Activated CD8-positive, alpha-beta memory T cell treated with anti-CD3 and anti-CD28 coated beads, Interleukin-2, amount 50 U/mL, for 1 hour (primary cell): ENCODE results near the gene C3orf20.
"Not testable (repeated sequence)": the region's sequence is repeated elsewhere in the genome, so short reads cannot be mapped to it uniquely, and the experiment has no call there.

Experiments used
- DNase-seq: peaks from one replicate; pipeline ENCODE4 v3.0.0-alpha.2; 2020; ENCODE audit errors: extremely low read depth

Gene C3orf20

GRCh38 chr3:14700891-14701290 lies 25.9 kb downstream of the C3orf20 start:
- no peak for DNase-seq

DNA sequence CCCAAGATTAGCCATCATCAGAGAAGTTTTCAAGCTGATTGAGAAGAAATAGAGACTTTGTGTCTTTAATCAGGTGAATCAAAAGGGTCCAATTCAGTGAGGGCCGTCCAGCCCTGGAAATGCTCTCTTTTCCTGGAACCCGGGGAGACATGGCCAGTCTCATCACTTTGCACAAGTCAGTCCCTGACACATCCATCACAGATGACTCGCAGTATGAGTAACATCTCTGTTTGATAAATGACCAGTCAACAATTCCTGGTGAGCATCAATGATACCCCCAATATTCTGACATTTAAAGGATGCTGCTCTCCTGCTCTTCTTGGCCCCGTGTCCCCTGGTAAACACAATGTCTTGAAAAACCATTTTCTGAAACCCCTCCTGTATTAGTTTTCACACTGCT lies 26.7 kb downstream of the C3orf20 start:
- DNase-seq, result no peak

GRCh38 chr3:14703128-14703750 lies 28.3 kb downstream of the C3orf20 start:
- DNase-seq, result no peak

DNA sequence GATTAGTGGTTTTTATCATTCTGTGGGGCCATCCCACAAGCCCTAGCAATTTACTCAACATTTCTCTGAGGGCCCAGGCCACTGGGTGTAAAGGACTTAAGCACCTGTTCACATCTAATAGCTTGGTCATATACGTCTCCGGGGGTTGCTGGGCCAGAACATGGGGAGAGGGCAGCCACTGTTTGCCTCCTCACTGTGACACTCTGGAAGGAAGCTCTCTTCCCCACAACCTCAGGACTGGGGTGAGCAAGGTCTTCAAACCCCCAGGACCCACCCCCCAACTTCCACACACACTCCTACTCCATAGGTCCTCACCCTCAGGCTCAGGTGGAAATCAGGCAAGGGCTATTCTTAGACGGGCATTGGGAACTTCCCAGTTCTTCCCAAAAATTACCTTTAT lies 28.9 kb downstream of the C3orf20 start:
- DNase-seq, result no peak

- DNase-seq, result no peak
Measured at GRCh38 chr3:14706096-14706495, 31.2 kb downstream of the C3orf20 start.

GRCh38 chr3:14716591-14716990 lies 41.6 kb downstream of the C3orf20 start:
- no peak for DNase-seq

DNA sequence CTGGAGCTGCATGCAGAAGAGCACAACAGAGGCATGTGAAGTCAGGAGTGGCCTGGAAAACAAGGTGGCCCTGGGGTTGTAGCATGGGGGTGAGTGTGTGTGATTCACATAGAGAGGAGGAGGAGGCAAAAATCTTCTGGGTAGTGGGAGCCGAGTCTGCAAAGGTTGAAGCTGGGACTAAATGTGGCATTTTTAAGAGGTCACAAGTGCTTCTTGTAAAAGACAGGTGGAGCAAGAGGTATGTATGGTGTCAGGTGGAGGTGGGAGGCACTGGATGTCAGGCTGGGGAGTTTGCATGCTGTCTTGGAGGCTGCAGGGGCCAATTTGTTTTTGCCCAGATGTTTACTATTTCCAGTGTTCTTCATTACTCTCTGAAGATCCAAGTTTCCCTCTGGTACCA lies 42.4 kb downstream of the C3orf20 start:
- DNase-seq, result no peak

DNA sequence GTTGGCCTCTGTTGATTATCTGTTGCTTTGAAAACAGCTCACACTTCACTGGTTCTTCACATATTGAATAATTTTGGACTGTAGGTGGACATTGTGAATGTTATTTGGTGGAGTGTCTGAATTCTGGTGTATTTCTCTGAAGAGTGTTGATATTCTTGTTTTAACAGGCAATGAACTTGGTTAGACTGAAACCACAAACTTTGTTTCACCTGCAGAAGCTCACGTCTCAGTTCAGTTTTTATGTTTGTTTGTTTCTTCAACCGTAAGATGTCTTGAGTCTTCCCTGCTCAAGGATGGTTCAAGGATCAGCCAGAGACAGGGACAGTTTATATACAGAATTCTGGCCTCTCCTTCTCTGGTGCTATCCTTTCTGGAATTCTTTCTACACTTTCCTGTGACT lies 43.6 kb downstream of the C3orf20 start:
- DNase-seq, result no peak

DNA sequence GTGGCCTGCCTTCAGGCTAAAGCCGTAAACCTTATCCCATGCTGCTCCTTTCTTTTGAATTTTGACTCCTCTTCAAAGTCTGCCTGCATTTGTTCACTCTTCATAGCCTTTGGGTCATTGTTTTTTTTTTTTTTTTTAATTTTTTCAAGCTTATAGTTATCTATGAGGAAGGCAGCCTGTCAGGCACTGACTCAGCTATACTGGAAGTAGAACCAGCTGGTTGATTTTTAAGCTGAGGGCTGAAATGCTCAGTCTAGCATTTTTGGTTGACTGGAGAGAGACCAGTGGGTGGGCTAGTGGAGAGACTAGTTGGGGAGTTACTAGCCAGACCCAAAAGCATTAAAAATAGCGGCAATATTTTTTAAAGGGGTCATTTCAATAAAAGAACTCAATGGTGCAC lies 44.1 kb downstream of the C3orf20 start:
- DNase-seq, result no peak

GRCh38 chr3:14721126-14721864 lies 46.4 kb downstream of the C3orf20 start:
- DNase-seq, result no peak

- no peak for DNase-seq
Measured at GRCh38 chr3:14725013-14725412, 50.1 kb downstream of the C3orf20 start.

DNA sequence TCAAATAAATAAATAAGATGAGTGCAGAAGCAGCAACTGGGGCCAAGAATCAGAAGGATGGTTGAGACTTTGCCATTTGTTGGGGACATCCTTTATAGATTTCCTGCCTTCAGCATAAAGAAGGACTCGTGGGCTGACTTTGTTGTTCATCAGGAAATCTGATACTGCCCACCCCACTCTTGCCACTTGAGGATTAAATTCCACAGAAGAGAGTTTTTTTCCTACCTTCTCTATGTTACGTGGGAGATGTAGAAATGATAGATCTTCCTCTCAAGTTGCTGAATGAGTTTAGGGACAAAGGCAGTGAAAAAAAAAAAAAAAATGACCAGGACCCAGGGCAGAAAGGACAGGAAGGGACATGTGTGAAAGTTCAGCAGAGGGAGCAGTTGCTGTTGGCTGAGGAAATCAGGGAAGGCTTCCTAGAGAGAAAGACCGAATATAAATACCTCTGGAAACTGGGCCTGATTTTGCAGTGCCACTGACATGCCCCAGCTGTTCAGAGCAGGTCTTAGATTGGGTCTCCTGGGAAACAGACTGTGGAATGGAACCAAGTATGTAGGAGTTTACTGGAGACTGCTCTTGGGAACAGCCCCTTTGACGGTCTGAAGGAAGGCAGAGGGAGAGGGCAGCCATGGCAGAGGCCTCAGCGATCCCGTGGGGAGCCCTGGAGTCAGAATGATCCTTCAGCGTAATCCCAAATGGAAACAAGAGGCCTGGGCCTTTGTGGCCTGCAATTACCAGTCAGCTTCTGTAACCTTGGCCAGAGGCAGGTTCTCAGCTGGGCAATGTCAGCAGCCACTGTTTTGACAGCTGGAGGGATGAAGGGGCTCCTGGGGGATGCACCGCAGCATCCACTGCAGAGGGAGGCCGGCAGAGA lies 50.9 kb downstream of the C3orf20 start:
- no peak for DNase-seq

DNA sequence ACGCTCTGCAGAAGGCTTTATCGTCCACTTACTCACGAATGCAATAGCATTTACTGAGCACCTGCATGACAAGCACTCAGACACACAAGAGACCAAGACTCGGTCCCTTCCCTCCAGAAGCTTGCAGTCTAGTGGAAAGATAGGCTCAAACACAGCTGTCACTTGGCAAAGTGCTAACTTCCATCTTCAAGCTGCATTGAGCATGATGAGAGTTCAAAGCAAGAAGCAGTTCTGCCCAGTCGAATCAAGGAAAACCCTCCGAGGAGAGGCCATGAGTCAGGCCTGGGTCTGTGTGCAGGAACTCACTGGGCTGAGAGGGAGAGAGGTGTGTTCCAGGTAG lies 51.5 kb downstream of the C3orf20 start:
- DNase-seq, result no peak

- DNase-seq, result no peak
Measured at GRCh38 chr3:14728113-14728512, 53.2 kb downstream of the C3orf20 start.

DNA sequence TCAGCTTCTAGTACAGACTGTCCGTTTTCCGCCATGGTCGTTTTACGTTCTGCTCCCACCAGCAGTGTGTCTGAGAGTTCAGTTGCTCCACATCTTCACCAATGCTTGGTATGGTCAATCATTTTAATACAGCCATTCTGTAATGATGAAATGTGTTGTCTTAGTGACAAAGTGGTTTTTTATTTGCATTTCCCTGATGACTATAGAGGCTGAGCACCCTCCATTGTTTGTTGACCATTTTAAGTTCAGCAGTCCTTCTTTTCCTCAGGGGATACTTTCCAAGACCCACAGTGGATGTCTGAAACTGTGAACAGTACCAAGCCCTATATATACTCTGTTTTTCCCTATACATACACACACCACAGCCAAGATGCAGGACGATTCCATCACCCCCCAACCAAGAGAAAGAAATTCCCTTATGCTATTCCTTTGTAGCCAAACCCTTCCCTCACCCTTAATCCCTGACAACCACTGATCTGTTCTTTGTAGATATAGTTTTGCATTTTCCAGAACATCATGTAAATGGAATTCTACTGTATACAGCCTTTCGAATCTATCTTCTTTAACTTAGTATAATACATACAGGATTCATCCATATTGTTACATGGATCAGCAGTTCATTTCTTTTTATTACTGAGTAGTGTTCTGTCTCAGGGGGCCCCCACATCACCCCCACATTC lies 55.9 kb downstream of the C3orf20 start:
- no peak for DNase-seq

- no peak for DNase-seq
Measured at GRCh38 chr3:14740983-14741382, 66.0 kb downstream of the C3orf20 start.

DNA sequence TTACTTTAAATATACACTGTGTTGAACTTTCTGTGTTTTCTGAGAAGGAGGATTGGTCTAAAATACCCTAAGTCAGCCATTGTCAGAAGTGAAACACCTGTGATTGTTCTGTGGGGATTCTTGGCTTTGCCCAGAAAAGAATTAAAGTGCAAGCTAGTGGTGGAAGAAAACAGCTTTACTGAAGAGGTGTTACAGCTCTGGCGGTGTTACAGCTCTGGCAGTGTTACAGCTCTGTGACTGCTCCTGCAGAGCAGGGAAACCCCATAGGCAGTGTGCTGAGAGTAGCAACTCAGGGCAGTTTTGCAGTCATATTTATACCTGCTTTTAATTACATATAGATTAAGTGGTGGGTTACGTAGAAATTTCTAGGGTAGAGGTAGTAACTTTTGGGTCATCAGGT lies 66.6 kb downstream of the C3orf20 start:
- no peak for DNase-seq

- DNase-seq, result no peak
Measured at GRCh38 chr3:14744556-14744955, 69.6 kb downstream of the C3orf20 start.

DNA sequence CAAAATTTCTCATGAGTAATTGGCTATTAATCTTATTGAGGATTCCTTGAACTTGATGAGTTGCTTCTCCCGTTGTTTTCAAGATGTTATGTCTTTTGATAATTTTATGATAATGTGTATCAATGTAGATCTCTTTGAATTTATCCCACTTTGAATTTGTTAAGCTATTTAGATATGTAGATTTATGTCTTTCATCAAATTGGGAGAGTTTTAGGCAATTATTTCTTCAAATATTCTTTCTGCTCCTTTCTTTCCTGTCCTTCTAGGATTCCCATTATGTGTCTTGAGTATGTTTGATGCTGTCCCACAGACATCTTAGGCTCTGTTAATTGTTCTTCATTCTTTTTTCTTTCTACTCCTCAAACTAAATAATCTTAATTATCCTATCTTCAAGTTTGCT lies 75.7 kb downstream of the C3orf20 start:
- DNase-seq, result no peak

GRCh38 chr3:14752979-14753378 lies 78.0 kb downstream of the C3orf20 start:
- not testable (repeated sequence) for DNase-seq

GRCh38 chr3:14757153-14757700 lies 82.3 kb downstream of the C3orf20 start:
- DNase-seq, result no peak

DNA sequence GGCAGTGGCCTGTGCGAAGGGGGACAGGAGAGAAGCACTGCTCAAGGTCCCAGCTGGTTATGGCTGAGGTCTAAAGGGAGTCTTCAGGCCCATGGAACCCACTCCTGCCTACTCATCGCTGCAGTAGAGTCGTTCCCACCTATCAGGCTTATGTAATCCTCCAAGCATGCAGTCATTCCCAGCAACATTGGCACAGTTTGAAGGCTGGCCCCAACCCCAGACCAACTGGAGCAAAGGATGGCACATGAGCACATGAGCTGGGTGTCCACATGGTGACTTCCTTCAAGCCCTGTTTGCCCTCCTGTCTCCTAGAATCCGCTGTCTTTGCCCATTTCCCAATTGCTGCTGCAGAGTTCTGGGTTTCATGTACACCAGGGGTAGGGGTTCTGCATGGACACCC lies 83.4 kb downstream of the C3orf20 start:
- DNase-seq, result no peak
